Thyroid gland (tissue), 4 donors: ENCODE measurements around the gene SLC25A29. TPM values are rescaled to one million over a fixed set of nuclear protein-coding genes. Genes with fewer than 3 reads are reported as not detected.

Experiments used
- DNase-seq, 2 donors: peaks; one replicate each; pipeline ENCODE4 v3.0.0-alpha.2; 2019
- H3K27ac ChIP-seq, 3 donors: fragments of 200-600 bp; sonication (generic); 1 replicate in 2 of 3; 2 replicates in 1 of 3; pipeline ENCODE4 v1.5.1; 2016 to 2019; ENCODE audit warnings: mild to moderate bottlenecking in 1 of 3, moderate library complexity in 1 of 3
- H3K27me3 ChIP-seq: fragments of 200-600 bp; sonication (generic); one replicate; pipeline ENCODE4 v1.5.1; 2019
- H3K36me3 ChIP-seq, 2 donors: fragments of 200-600 bp; sonication (generic); one replicate each; pipeline ENCODE4 v1.5.1; 2016 to 2019
- H3K4me1 ChIP-seq, 2 donors: fragments of 200-600 bp; sonication (generic); one replicate each; pipeline ENCODE4 v1.5.1; 2017 to 2019
- H3K4me3 ChIP-seq, 3 donors: fragments of 200-600 bp; sonication (generic); replicated peaks in 1 of 3; 1 replicate in 2 of 3; 2 replicates in 1 of 3; pipeline ENCODE4 v1.5.1; 2016; ENCODE audit warnings: mild to moderate bottlenecking in 1 of 3
- H3K9me3 ChIP-seq: fragments of 200-600 bp; sonication (generic); one replicate; pipeline ENCODE4 v1.5.1; 2017
- POLR2A ChIP-seq, 2 donors: fragments of 450-650 bp; IDR thresholded peaks; one replicate each; pipeline ENCODE4 v1.6.1; 2017; ENCODE audit warnings: antibody characterized with exemption in 2 of 2, mild to moderate bottlenecking in 2 of 2, moderate library complexity in 1 of 2
- WGBS, 2 donors: methylation state at CpG; one replicate each; pipeline ENCODE4 v1.1.5; 2017; 5-methylcytosine and 5-hydroxymethylcytosine counted together
- intact Hi-C: fragments of 100-400 bp; cut with DNase I; formaldehyde crosslinking; loops from one replicate; pipeline ENCODE4 v1.15.1; 2023
- total RNA-seq, 4 donors: library from RNA; depleted of rRNA; stranded (reverse); fragments of >200 nt; gene quantifications; one replicate each; pipeline ENCODE4 v1.2.3, GENCODE V29; 2016
- TF ChIP-seq, protein P1 (sequence below), 6 experiments: fragments of 200-600 bp in 3 of 6; fragments of 450-650 bp in 3 of 6; sonication (generic) in 3 of 6; IDR thresholded peaks; one replicate each; pipeline ENCODE4 v1.5.1; 2016 to 2019; ENCODE audit warnings: antibody characterized with exemption in 6 of 6, mild to moderate bottlenecking in 2 of 6, inconsistent platforms in 1 of 6, moderate library complexity in 1 of 6

The SLC25A29 gene
- total RNA-seq, 4 donors from 2014 or later: 354 to 606 (median 433) TPM

DNA sequence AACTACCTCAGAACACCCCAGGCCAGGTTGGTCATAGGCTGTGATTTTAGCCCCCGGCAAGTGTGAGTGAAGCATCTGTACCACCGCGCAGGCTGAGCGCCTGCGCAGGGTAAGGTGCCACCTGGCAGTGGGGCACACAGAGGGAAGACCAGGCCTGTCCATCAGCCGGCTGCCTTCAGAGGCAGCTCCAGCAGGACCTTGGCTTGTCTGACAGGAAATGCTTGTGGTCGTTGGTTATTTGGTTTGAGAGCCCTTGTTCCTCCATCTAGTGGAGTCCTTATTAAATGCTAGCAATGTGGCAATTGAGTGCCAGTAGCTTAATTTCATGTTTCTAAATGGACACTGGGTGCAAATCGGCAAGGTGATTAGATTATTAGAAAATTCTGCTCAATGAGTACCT, 27.5 kb downstream of the SLC25A29 start:
- peak; percentile 78 to 80 for DNase-seq
- intact Hi-C loops: no loop called here
- Histone ChIP-seq H3K36me3 (no peaks in the 10 kb centered on the region), H3K27me3 (no peaks in the 10 kb centered on the region), H3K9me3 (no peaks in the 10 kb centered on the region), H3K27ac (peak overlapping the region; percentile 6 to 93 (median 82)), H3K4me3 (no peak overlapping the region), H3K4me1 (peaks cover 64 to 87% of the 10 kb centered on the region in 2 donors)
- TF ChIP-seq, protein P1, sequence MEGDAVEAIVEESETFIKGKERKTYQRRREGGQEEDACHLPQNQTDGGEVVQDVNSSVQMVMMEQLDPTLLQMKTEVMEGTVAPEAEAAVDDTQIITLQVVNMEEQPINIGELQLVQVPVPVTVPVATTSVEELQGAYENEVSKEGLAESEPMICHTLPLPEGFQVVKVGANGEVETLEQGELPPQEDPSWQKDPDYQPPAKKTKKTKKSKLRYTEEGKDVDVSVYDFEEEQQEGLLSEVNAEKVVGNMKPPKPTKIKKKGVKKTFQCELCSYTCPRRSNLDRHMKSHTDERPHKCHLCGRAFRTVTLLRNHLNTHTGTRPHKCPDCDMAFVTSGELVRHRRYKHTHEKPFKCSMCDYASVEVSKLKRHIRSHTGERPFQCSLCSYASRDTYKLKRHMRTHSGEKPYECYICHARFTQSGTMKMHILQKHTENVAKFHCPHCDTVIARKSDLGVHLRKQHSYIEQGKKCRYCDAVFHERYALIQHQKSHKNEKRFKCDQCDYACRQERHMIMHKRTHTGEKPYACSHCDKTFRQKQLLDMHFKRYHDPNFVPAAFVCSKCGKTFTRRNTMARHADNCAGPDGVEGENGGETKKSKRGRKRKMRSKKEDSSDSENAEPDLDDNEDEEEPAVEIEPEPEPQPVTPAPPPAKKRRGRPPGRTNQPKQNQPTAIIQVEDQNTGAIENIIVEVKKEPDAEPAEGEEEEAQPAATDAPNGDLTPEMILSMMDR (IDR thresholded peaks at IDR 0.05): peak in 4 of 6 experiments; percentile 23 to 45 (median 36)
- peak in 1 of 2 donors; percentile 27 for TF ChIP-seq POLR2A (IDR thresholded peaks at IDR 0.05)
- 23% methylated on average over 7 to 8 of the region's 8 CpGs for WGBS, 2 donors

DNA sequence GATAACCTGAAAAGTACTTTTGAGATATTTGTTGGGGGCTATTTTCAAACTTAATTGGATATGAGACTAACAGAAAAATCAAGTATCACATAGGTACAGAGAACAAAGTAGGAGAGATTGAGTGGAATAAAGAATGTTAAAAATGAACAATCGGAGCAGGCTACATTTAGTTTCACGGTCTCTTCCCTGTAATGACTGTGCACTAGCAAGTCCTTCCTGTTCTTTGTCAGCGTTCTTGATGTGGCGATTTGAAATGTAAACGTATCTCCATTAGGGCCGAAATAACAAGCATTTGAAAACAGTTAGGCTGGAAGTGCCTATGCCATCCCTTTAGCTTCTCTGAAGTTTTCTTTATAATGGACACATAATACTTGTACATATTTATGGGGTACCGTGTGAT, 31.0 kb downstream of the SLC25A29 start:
- no peaks in the 10 kb centered on the region for H3K27me3 ChIP-seq
- WGBS, 2 donors: 61 to 67% methylated on average over 7 of the region's 7 CpGs
- H3K4me3 ChIP-seq: no peak overlapping the region
- peak overlapping the region in 1 of 3 donors; percentile 3 for H3K27ac ChIP-seq
- H3K36me3 ChIP-seq: no peaks in the 10 kb centered on the region
- DNase-seq: no peak
- TF ChIP-seq POLR2A (IDR thresholded peaks at IDR 0.05): no peak
- TF ChIP-seq, protein P1 (IDR thresholded peaks at IDR 0.05): no peak
- no peaks in the 10 kb centered on the region for H3K9me3 ChIP-seq
- intact Hi-C loops: no loop called here
- H3K4me1 ChIP-seq: peaks cover 70 to 82% of the 10 kb centered on the region in 2 donors

DNA sequence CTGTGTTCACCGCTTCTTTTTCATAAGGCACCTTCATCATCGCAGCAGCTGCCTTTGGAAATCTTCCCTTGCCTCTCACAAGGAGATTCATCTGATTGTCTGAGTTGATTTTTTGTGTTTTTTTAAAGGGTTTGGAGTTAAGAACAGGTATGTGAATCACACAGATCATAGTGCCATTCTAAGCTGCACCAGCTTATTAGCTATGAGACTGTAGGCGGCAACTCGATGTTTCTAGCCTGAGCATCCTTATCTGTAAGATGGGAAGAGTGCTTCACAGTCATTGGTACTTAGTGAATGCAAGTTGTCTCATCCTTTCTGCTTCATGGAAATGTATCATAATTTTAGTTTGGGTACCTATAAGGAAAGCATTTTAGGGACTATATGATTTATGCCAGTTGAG, 32.0 kb downstream of the SLC25A29 start:
- H3K9me3 ChIP-seq: no peaks in the 10 kb centered on the region
- H3K36me3 ChIP-seq: no peaks in the 10 kb centered on the region
- WGBS, 2 donors: 96 to 97% methylated on average over 4 of the region's 4 CpGs
- no peak overlapping the region for H3K27ac ChIP-seq
- H3K4me3 ChIP-seq: no peak overlapping the region
- DNase-seq: no peak
- intact Hi-C loops: loop anchor here (5.0 kb wide), 1 partner anchor 33 kb away; the partner anchor contains the start of gene SLC25A29
- TF ChIP-seq POLR2A (IDR thresholded peaks at IDR 0.05): no peak
- TF ChIP-seq, protein P1 (IDR thresholded peaks at IDR 0.05): no peak
- H3K27me3 ChIP-seq: no peaks in the 10 kb centered on the region
- peaks cover 61 to 72% of the 10 kb centered on the region in 2 donors for H3K4me1 ChIP-seq

DNA sequence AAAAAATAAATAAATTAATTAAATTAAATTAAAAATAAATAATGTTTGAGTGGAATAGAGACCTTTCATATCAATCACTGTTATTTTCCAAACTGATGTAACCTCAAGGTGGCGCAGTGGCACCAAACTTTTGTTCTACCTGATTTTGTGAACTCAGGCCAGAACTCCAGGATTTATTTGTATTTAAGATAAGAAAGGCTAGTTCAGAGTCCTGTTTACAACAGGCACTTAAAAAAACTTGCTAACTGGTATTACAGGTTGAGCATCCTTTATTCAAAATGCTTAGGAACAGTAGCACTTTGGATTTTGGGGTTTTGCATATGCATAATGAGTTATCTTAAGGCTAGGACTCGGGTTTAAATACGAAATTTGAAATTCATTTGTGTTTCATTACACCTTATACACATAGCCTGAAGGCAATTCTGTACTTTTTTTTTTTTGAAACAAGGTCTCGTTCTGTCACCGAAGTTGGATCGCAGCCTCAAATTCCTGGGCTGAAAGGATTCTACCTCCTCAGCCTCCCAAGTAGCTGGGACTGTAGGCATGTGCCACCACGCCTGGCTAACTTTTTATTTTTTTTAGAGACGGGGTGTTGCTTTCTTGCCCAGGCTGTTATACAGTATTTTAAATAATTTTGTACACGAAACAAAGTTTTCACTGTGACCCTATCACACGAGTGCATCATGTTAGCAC, 34.9 kb downstream of the SLC25A29 start:
- Histone ChIP-seq H3K9me3 (no peaks in the 10 kb centered on the region), H3K27ac (peak overlapping the region; percentile 42 to 58 (median 47)), H3K27me3 (no peaks in the 10 kb centered on the region), H3K4me1 (peaks cover 37 to 46% of the 10 kb centered on the region in 2 donors), H3K36me3 (no peaks in the 10 kb centered on the region), H3K4me3 (no peak overlapping the region)
- no peak for TF ChIP-seq POLR2A (IDR thresholded peaks at IDR 0.05)
- TF ChIP-seq, protein P1 (IDR thresholded peaks at IDR 0.05): peak; percentile 31 to 78 (median 56)
- intact Hi-C loops: loop anchor here (5.0 kb wide), 1 partner anchor 36 kb away; the partner anchor contains the start of gene SLC25A29
- 45 to 52% methylated on average over 10 of the region's 10 CpGs for WGBS, 2 donors
- DNase-seq: peak; percentile 71 to 78

DNA sequence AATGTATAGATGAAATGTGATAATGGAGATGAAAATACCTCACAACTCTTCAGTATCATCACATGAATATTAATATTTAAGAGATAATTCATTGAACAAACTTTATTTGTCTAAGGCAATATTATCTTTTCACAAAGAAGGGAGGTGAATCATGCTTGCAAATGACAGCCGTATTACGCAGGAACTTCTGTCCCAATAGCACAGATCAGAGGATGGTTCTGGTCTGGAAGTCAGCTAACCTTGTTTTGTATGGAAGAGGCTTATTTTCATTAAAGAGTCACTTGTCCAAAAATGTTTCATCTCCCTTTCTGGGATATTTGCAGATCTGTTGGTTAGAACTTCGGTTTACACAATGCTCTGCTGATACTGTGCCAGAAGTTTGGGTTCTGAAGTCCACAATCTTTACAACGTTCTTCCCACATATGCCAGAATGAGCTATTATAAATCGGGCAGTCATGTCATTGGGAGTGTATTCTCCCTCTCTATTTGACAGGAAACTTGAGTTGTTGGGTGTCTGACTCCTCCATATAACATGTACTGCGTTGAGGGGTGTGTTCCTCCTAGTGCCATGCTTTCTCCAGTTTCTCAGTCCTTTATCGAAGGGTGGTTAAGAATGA, 37.5 kb downstream of the SLC25A29 start:
- TF ChIP-seq, protein P1 (IDR thresholded peaks at IDR 0.05): no peak
- no peak for TF ChIP-seq POLR2A (IDR thresholded peaks at IDR 0.05)
- no peak overlapping the region for H3K4me3 ChIP-seq
- H3K4me1 ChIP-seq: peaks cover 28 to 31% of the 10 kb centered on the region in 2 donors
- no peaks in the 10 kb centered on the region for H3K27me3 ChIP-seq
- no peaks in the 10 kb centered on the region for H3K9me3 ChIP-seq
- DNase-seq: no peak
- no peaks in the 10 kb centered on the region for H3K36me3 ChIP-seq
- intact Hi-C loops: no loop called here
- 84 to 88% methylated on average over 7 of the region's 7 CpGs for WGBS, 2 donors
- no peak overlapping the region for H3K27ac ChIP-seq
